ENCODE results near the gene LBHD2. TPM values are rescaled to one million over a fixed set of nuclear protein-coding genes. Genes with fewer than 3 reads are reported as not detected.

Gene LBHD2
- total RNA-seq, 2 donors from 2014 or later = not detected

DNA sequence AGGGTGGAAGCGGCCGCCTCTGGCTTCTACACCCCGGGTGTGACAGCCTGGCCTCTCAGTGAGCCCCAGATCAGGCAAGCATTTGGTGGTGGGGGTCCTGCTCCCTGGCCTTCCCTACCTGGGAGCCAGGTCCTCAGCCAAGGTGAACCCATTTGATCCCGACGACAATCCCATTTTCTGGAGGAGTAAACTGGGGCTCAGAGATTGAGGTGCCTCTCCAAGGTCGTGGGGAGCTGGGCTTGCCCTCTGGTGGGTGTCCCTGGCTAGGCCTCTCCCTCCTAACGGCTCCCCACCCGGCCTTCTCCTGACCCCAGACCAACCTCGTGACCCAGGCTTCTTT, 7.8 kb downstream of the LBHD2 start:
- TF ChIP-seq, protein P1, sequence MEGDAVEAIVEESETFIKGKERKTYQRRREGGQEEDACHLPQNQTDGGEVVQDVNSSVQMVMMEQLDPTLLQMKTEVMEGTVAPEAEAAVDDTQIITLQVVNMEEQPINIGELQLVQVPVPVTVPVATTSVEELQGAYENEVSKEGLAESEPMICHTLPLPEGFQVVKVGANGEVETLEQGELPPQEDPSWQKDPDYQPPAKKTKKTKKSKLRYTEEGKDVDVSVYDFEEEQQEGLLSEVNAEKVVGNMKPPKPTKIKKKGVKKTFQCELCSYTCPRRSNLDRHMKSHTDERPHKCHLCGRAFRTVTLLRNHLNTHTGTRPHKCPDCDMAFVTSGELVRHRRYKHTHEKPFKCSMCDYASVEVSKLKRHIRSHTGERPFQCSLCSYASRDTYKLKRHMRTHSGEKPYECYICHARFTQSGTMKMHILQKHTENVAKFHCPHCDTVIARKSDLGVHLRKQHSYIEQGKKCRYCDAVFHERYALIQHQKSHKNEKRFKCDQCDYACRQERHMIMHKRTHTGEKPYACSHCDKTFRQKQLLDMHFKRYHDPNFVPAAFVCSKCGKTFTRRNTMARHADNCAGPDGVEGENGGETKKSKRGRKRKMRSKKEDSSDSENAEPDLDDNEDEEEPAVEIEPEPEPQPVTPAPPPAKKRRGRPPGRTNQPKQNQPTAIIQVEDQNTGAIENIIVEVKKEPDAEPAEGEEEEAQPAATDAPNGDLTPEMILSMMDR (conservative IDR thresholded peaks at IDR 0.05) = no peak
- Histone ChIP-seq H3K9me3 (ENCODE audit: control insufficient read depth, low read length) (no peaks in the 10 kb centered on the region), H3K36me3 (ENCODE audit: control insufficient read depth, insufficient read depth, low read length) (no peaks in the 10 kb centered on the region), H3K4me1 (ENCODE audit: control insufficient read depth, insufficient read depth, low read length) (no peaks in the 10 kb centered on the region), H3K27ac (ENCODE audit: low read depth, low read length) (no peak overlapping the region), H3K27me3 (ENCODE audit: control insufficient read depth, insufficient read depth, low read length, poor library complexity, severe bottlenecking) (peaks cover 8% of the 10 kb centered on the region), H3K4me3 (ENCODE audit: low read length) (no peak overlapping the region), H3K9ac (ENCODE audit: extremely low read depth, low read length, poor library complexity, severe bottlenecking) (no peak overlapping the region)
- DNase-seq = no peak
- H3K27me3 Mint-ChIP-seq (ENCODE audit: insufficient read depth) = peaks cover 13% of the 10 kb centered on the region
- H3K9me3 Mint-ChIP-seq = no peaks in the 10 kb centered on the region
- H3K36me3 Mint-ChIP-seq (ENCODE audit: low read depth) = no peaks in the 10 kb centered on the region
- no peak overlapping the region for H3K27ac Mint-ChIP-seq
- H3K4me1 Mint-ChIP-seq = peaks cover 4% of the 10 kb centered on the region
- WGBS, 2 experiments (ENCODE audit: insufficient coverage in 1 of 2, insufficient read length in 1 of 2) = 75 to 80% methylated on average over 3 to 9 of the region's 9 CpGs
- H3K4me3 Mint-ChIP-seq = peak overlapping the region; percentile 36

DNA sequence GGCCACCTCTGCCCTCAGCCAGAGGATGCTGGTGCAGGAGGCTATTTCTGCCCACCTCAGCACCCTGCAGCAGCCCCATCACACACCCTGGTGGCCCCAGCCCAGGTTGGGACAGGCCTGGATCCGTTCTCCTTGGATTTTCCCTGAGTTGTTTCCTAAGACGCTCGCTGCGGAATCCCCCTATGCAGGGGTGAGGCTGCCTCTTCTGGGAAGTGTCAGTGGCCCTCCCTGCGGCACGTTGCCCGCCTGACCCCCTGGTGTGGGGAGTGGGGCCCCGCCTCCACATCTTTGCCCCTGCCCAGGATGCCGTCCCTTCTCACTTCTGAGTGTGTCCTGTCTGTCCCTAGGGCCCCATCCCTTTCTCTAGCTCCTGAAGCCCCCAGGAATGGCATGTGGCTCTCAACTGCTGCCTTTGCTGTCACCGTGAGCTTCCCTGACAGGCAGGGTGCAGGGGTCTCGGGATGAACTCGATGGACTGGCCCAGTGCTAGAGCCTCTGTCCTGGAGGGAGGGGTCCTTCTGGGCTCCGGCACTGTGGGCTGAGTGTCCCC, 9.9 kb downstream of the LBHD2 start:
- Histone ChIP-seq H3K9me3 (ENCODE audit: control insufficient read depth, low read length) (no peaks in the 10 kb centered on the region), H3K4me1 (ENCODE audit: control insufficient read depth, insufficient read depth, low read length) (peaks cover 2% of the 10 kb centered on the region), H3K9ac (ENCODE audit: extremely low read depth, low read length, poor library complexity, severe bottlenecking) (no peak overlapping the region), H3K27ac (ENCODE audit: low read depth, low read length) (no peak overlapping the region), H3K27me3 (ENCODE audit: control insufficient read depth, insufficient read depth, low read length, poor library complexity, severe bottlenecking) (peaks cover 8% of the 10 kb centered on the region), H3K36me3 (ENCODE audit: control insufficient read depth, insufficient read depth, low read length) (no peaks in the 10 kb centered on the region), H3K4me3 (ENCODE audit: low read length) (no peak overlapping the region)
- WGBS, 2 experiments (ENCODE audit: insufficient coverage in 1 of 2, insufficient read length in 1 of 2) = 61 to 81% methylated on average over 4 to 13 of the region's 13 CpGs
- no peak overlapping the region for H3K4me3 Mint-ChIP-seq
- no peak for DNase-seq
- H3K4me1 Mint-ChIP-seq = peaks cover 4% of the 10 kb centered on the region
- H3K27me3 Mint-ChIP-seq (ENCODE audit: insufficient read depth) = peaks cover 13% of the 10 kb centered on the region
- H3K9me3 Mint-ChIP-seq = no peaks in the 10 kb centered on the region
- TF ChIP-seq, protein P1 (conservative IDR thresholded peaks at IDR 0.05) = no peak
- H3K27ac Mint-ChIP-seq = no peak overlapping the region
- H3K36me3 Mint-ChIP-seq (ENCODE audit: low read depth) = no peaks in the 10 kb centered on the region

DNA sequence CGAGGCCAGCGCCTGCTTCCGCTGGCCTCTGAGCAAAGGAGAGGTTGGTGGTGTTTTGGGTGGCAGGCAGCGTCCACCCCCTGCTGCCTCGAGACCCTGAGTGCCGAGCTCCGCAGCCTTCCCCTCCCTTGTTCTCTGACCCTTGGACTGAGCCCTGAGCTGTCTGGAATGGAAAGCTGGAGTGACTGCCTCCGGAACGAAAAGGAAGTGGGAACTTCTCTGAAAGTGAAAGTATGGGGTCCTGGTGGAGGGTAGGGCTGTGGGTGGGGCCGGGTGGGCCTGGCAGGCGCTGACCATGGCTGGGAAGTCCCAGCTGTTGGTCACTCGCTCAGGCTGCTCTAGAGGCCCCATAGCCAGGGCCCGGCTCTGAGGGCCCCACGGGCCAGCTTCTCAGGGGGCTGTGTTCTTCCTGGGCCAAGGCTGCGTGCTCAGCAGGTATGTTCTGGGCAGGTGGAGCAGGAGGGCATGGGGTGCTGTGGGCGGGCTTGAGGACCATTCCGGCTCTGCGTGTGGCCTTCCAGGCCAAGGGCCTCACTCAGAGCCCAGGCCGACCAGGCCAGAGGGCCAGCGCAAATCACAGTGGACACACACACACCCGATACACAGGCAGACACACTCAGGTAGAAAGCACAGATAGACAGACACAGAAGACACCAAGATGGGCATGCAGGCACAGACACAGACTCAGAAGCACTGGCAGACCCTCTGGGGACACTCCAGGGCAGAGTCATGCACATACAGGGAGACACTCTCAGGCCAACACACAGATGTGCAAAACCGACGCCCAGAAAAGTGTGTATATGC, 10.6 kb downstream of the LBHD2 start, which contains the start of gene EXOC3L4:
EXOC3L4 (plus strand) TSS at position 320 of the 804 bp plus-strand sequence. CDS start 5,495 bp downstream, outside the sequence.
- Mint-ChIP-seq H3K4me1 (peaks cover 4% of the 10 kb centered on the region), H3K27ac (no peak within 1 kb of the TSS), H3K9me3 (no peaks in the 10 kb centered on the region), H3K27me3 (ENCODE audit: insufficient read depth) (peaks cover 11% of the 10 kb centered on the region), H3K36me3 (ENCODE audit: low read depth) (no peaks in the 10 kb centered on the region), H3K4me3 (no peak within 1 kb of the TSS)
- Histone ChIP-seq H3K27ac (ENCODE audit: low read depth, low read length) (no peak within 1 kb of the TSS), H3K4me3 (ENCODE audit: low read length) (no peak within 1 kb of the TSS), H3K36me3 (ENCODE audit: control insufficient read depth, insufficient read depth, low read length) (no peaks in the 10 kb centered on the region), H3K4me1 (ENCODE audit: control insufficient read depth, insufficient read depth, low read length) (peaks cover 8% of the 10 kb centered on the region), H3K9me3 (ENCODE audit: control insufficient read depth, low read length) (no peaks in the 10 kb centered on the region), H3K9ac (ENCODE audit: extremely low read depth, low read length, poor library complexity, severe bottlenecking) (no peak within 1 kb of the TSS), H3K27me3 (ENCODE audit: control insufficient read depth, insufficient read depth, low read length, poor library complexity, severe bottlenecking) (peaks cover 8% of the 10 kb centered on the region)
- TF ChIP-seq, protein P1 (conservative IDR thresholded peaks at IDR 0.05) = no peak
- 91 to 93% methylated on average over 18 to 23 of the region's 23 CpGs for WGBS, 2 experiments (ENCODE audit: insufficient coverage in 1 of 2, insufficient read length in 1 of 2)
- DNase-seq = no peak

Data from endodermal cell (in vitro differentiated cells).